Gastroesophageal sphincter (tissue), 4 donors: ENCODE measurements around the gene HPCAL1. TPM values are rescaled to one million over a fixed set of nuclear protein-coding genes. Genes with fewer than 3 reads are reported as not detected.

ENCODE experiments used
- ATAC-seq: fragments of 150-250 bp; one replicate; pipeline ENCODE4 v1.9.1; 2016; ENCODE audit warnings: mild to moderate bottlenecking, moderate library complexity
- H3K27ac ChIP-seq, 4 donors: fragments of 200-600 bp; sonication (generic) in 3 of 4; 1 replicate in 3 of 4; 2 replicates in 1 of 4; pipeline ENCODE4 v1.5.1; 2016 to 2019
- H3K27me3 ChIP-seq: fragments of 200-600 bp; sonication (generic); one replicate; pipeline ENCODE4 v1.5.1; 2019
- H3K36me3 ChIP-seq, 2 donors: fragments of 200-600 bp; sonication (generic); one replicate each; pipeline ENCODE4 v1.5.1; 2019; ENCODE audit warnings: control low read depth in 1 of 2
- H3K4me1 ChIP-seq, 3 donors: fragments of 200-600 bp; sonication (generic); 1 replicate in 2 of 3; 2 replicates in 1 of 3; pipeline ENCODE4 v1.5.1; 2016 to 2019; ENCODE audit warnings: control low read depth in 2 of 3
- H3K4me3 ChIP-seq, 2 donors: fragments of 200-600 bp; sonication (generic); one replicate each; pipeline ENCODE4 v1.5.1; 2019; ENCODE audit warnings: mild to moderate bottlenecking in 1 of 2, moderate library complexity in 1 of 2
- H3K9me3 ChIP-seq, 3 donors: fragments of 200-600 bp; sonication (generic); one replicate each; pipeline ENCODE4 v1.5.1; 2017 to 2019; ENCODE audit warnings: control low read depth in 2 of 3
- CTCF ChIP-seq, 4 experiments: fragments of 200-600 bp in 2 of 4; fragments of 450-650 bp in 2 of 4; sonication (generic) in 1 of 4; IDR thresholded peaks; one replicate each; pipeline ENCODE4 v1.5.1; 2017 to 2019; ENCODE audit warnings: antibody characterized with exemption in 4 of 4, mild to moderate bottlenecking in 2 of 4, moderate library complexity in 2 of 4
- EP300 ChIP-seq: sonication (generic); formaldehyde crosslinking; IDR thresholded peaks from one replicate; pipeline ENCODE4 v1.6.1; 2017; ENCODE audit warnings: antibody characterized with exemption, mild to moderate bottlenecking
- POLR2A ChIP-seq, 2 donors: fragments of 450-650 bp; IDR thresholded peaks; one replicate each; pipeline ENCODE4 v1.6.1; 2017; ENCODE audit warnings: antibody characterized with exemption in 2 of 2, mild to moderate bottlenecking in 2 of 2, moderate library complexity in 1 of 2
- POLR2AphosphoS5 ChIP-seq: sonication (generic); formaldehyde crosslinking; IDR thresholded peaks from one replicate; pipeline ENCODE4 v1.6.1; 2017; ENCODE audit warnings: antibody characterized with exemption
- WGBS, 2 donors: methylation state at CpG; one replicate each; pipeline ENCODE4 v1.1.5; 2018; ENCODE audit warnings: low coverage in 1 of 2; 5-methylcytosine and 5-hydroxymethylcytosine counted together
- total RNA-seq, 4 donors: library from RNA; depleted of rRNA; stranded (reverse); fragments of >200 nt; gene quantifications; one replicate each; pipeline ENCODE4 v1.1.0, GENCODE V29; 2016

The HPCAL1 gene
- total RNA-seq, 4 donors from 2014 or later: 17.0 to 42.1 (median 29.8) TPM

GRCh38 chr2:10469955-10470608 lies 167.4 kb downstream of the HPCAL1 start:
- no peaks in the 10 kb centered on the region for H3K27me3 ChIP-seq
- no peaks in the 10 kb centered on the region for H3K9me3 ChIP-seq
- no peaks in the 10 kb centered on the region for H3K36me3 ChIP-seq
- no peak overlapping the region for H3K27ac ChIP-seq
- no peaks in the 10 kb centered on the region for H3K4me1 ChIP-seq
- ATAC-seq: no peak
- no peak overlapping the region for H3K4me3 ChIP-seq
- TF ChIP-seq CTCF (IDR thresholded peaks at IDR 0.05) (no peak), EP300 (no peak), POLR2AphosphoS5 (no peak), POLR2A (IDR thresholded peaks at IDR 0.05) (no peak)
- 53 to 81% methylated on average over 3 of the region's 12 CpGs for WGBS, 2 donors

- TF ChIP-seq POLR2A (IDR thresholded peaks at IDR 0.05) (no peak), CTCF (IDR thresholded peaks at IDR 0.05) (no peak), POLR2AphosphoS5 (no peak), EP300 (no peak)
- no peak for ATAC-seq
- no peak overlapping the region for H3K4me3 ChIP-seq
- H3K9me3 ChIP-seq: no peaks in the 10 kb centered on the region
- H3K4me1 ChIP-seq: no peaks in the 10 kb centered on the region
- no peaks in the 10 kb centered on the region for H3K36me3 ChIP-seq
- H3K27me3 ChIP-seq: no peaks in the 10 kb centered on the region
- WGBS, 2 donors: 74 to 79% methylated on average over 9 to 15 of the region's 15 CpGs
- H3K27ac ChIP-seq: no peak overlapping the region
Measured at GRCh38 chr2:10471046-10471571, 168.4 kb downstream of the HPCAL1 start.

- WGBS, 2 donors: 71 to 100% methylated on average over 1 to 2 of the region's 2 CpGs
- TF ChIP-seq EP300: no peak
- no peak for TF ChIP-seq POLR2A (IDR thresholded peaks at IDR 0.05)
- no peak for TF ChIP-seq POLR2AphosphoS5
- TF ChIP-seq CTCF (IDR thresholded peaks at IDR 0.05): no peak
- Histone ChIP-seq H3K36me3 (no peaks in the 10 kb centered on the region), H3K27me3 (no peaks in the 10 kb centered on the region), H3K27ac (no peak overlapping the region), H3K9me3 (no peaks in the 10 kb centered on the region), H3K4me1 (no peaks in the 10 kb centered on the region), H3K4me3 (no peak overlapping the region)
- no peak for ATAC-seq
Measured at GRCh38 chr2:10471955-10472354, 169.3 kb downstream of the HPCAL1 start.

GRCh38 chr2:10473121-10473756 lies 170.5 kb downstream of the HPCAL1 start:
- no peaks in the 10 kb centered on the region for H3K36me3 ChIP-seq
- H3K4me3 ChIP-seq: no peak overlapping the region
- H3K27ac ChIP-seq: no peak overlapping the region
- H3K9me3 ChIP-seq: no peaks in the 10 kb centered on the region
- ATAC-seq: no peak
- no peaks in the 10 kb centered on the region for H3K4me1 ChIP-seq
- no peaks in the 10 kb centered on the region for H3K27me3 ChIP-seq
- 81 to 82% methylated on average over 3 to 5 of the region's 5 CpGs for WGBS, 2 donors
- TF ChIP-seq EP300: no peak
- no peak for TF ChIP-seq CTCF (IDR thresholded peaks at IDR 0.05)
- no peak for TF ChIP-seq POLR2A (IDR thresholded peaks at IDR 0.05)
- TF ChIP-seq POLR2AphosphoS5: no peak

GRCh38 chr2:10475221-10475722 lies 172.6 kb downstream of the HPCAL1 start:
- H3K9me3 ChIP-seq: no peaks in the 10 kb centered on the region
- H3K27me3 ChIP-seq: no peaks in the 10 kb centered on the region
- 90 to 100% methylated on average over 1 to 2 of the region's 21 CpGs for WGBS, 2 donors
- ATAC-seq: no peak
- H3K4me1 ChIP-seq: no peaks in the 10 kb centered on the region
- no peak overlapping the region for H3K27ac ChIP-seq
- no peak overlapping the region for H3K4me3 ChIP-seq
- no peaks in the 10 kb centered on the region for H3K36me3 ChIP-seq
- TF ChIP-seq EP300: no peak
- TF ChIP-seq POLR2A (IDR thresholded peaks at IDR 0.05): no peak
- no peak for TF ChIP-seq CTCF (IDR thresholded peaks at IDR 0.05)
- no peak for TF ChIP-seq POLR2AphosphoS5
